22Rv1 (cell line): ENCODE data around the gene VTI1A.

ENCODE experiments used
- CTCF ChIP-seq: fragments of 450-650 bp; IDR thresholded peaks from 2 replicates; pipeline ENCODE4 v1.5.1; 2017; ENCODE audit warnings: mild to moderate bottlenecking
- ZFX ChIP-seq: fragments of 450-650 bp; IDR thresholded peaks from 2 replicates; pipeline ENCODE4 v1.6.1; 2017; ENCODE audit warnings: antibody characterized with exemption, borderline replicate concordance

- TF ChIP-seq CTCF: no peak
- no peak for TF ChIP-seq ZFX
Observed at GRCh38 chr10:112481602-112482001, 34.6 kb downstream of the VTI1A start.
